Neural cell (in vitro differentiated cells): Measurements from ENCODE around the gene PIK3IP1. TPM values are rescaled to one million over a fixed set of nuclear protein-coding genes. Genes with fewer than 3 reads are reported as not detected.

Source experiments
- H2AFZ ChIP-seq: fragments of 200-600, 300-800 bp; sonication (generic), shearing (Covaris generic); 2 replicates; pipeline ENCODE4 v1.6.0; 2014; ENCODE audit warnings: low read depth, mild to moderate bottlenecking, antibody characterized with exemption, low read length, moderate library complexity
- H3F3A ChIP-seq: fragments of 200-600 bp; shearing (Covaris generic); 2 replicates; pipeline ENCODE4 v1.6.1; 2016; ENCODE audit warnings: mild to moderate bottlenecking, moderate library complexity, mixed read lengths, antibody characterized with exemption, low read length; ENCODE audit not compliant: insufficient read depth, poor library complexity, severe bottlenecking
- H3K27ac ChIP-seq: fragments of 200-600, 300-800 bp; sonication (generic), shearing (Covaris generic); 2 replicates; pipeline ENCODE4 v1.5.1; 2014; ENCODE audit warnings: mild to moderate bottlenecking, low read length, moderate library complexity
- H3K27me3 ChIP-seq: fragments of 300-800, 200-600 bp; sonication (generic), shearing (Covaris generic); 2 replicates; pipeline ENCODE4 v1.6.0; 2014; ENCODE audit warnings: mild to moderate bottlenecking, low read depth, low read length, moderate library complexity; ENCODE audit not compliant: insufficient read depth
- H3K36me3 ChIP-seq: fragments of 300-800, 200-600 bp; sonication (generic), shearing (Covaris generic); 2 replicates; pipeline ENCODE4 v1.5.1; 2014; ENCODE audit warnings: mild to moderate bottlenecking, antibody characterized with exemption, low read length, moderate library complexity; ENCODE audit not compliant: insufficient read depth
- H3K4me2 ChIP-seq: fragments of 300-800, 200-600 bp; sonication (generic), shearing (Covaris generic); 2 replicates; pipeline ENCODE4 v1.6.0; 2014; ENCODE audit warnings: mild to moderate bottlenecking, low read length
- H3K4me3 ChIP-seq: fragments of 300-800, 200-600 bp; sonication (generic), shearing (Covaris generic); 2 replicates; pipeline ENCODE4 v1.5.1; 2014; ENCODE audit warnings: mild to moderate bottlenecking, low read length, moderate library complexity
- H3K79me2 ChIP-seq: fragments of 200-600 bp; shearing (Covaris generic); replicated peaks from 2 replicates; pipeline ENCODE4 v1.6.0; 2014; ENCODE audit warnings: mild to moderate bottlenecking, low read length, moderate library complexity; ENCODE audit not compliant: insufficient read depth
- H3K9ac ChIP-seq: fragments of 300-800, 200-600 bp; sonication (generic), shearing (Covaris generic); 2 replicates; pipeline ENCODE4 v1.6.1; 2016; ENCODE audit warnings: mild to moderate bottlenecking, low read length, mixed read lengths
- H3K9me2 ChIP-seq: fragments of 200-600 bp; shearing (Covaris generic); 2 replicates; pipeline ENCODE4 v1.6.1; 2016; ENCODE audit warnings: mild to moderate bottlenecking, low read length, mixed read lengths; ENCODE audit not compliant: insufficient read depth
- H3K9me3 ChIP-seq: fragments of 200-600, 300-800 bp; sonication (generic), shearing (Covaris generic); 2 replicates; pipeline ENCODE4 v1.6.1; 2016; ENCODE audit warnings: mild to moderate bottlenecking, mixed run types, low read length, moderate library complexity, mixed read lengths
- H4K20me1 ChIP-seq: fragments of 200-600 bp; shearing (Covaris generic); 2 replicates; pipeline ENCODE4 v1.6.1; 2016; ENCODE audit warnings: mild to moderate bottlenecking, mixed run types; ENCODE audit not compliant: insufficient read depth
- EP300 ChIP-seq: fragments of 450-650 bp; conservative IDR thresholded peaks from 2 replicates; pipeline ENCODE4 v1.6.1; 2014; ENCODE audit warnings: antibody characterized with exemption, mild to moderate bottlenecking, moderate library complexity; ENCODE audit not compliant: poor library complexity, severe bottlenecking
- EZH2 ChIP-seq: fragments of 200-600, 300-800 bp; shearing (Covaris generic), sonication (generic); IDR thresholded peaks from 2 replicates; pipeline ENCODE4 v1.6.1; 2014; ENCODE audit warnings: antibody characterized with exemption, low read length, borderline replicate concordance, mild to moderate bottlenecking; ENCODE audit not compliant: insufficient read depth, poor library complexity, severe bottlenecking
- MXI1 ChIP-seq: fragments of 450-650 bp; conservative IDR thresholded peaks from 2 replicates; pipeline ENCODE4 v1.6.1; 2014; ENCODE audit warnings: antibody characterized with exemption, mild to moderate bottlenecking; ENCODE audit not compliant: poor library complexity, severe bottlenecking
- POLR2AphosphoS5 ChIP-seq: IDR thresholded peaks from 2 replicates; pipeline ENCODE4 v1.6.1; 2012
- RAD21 ChIP-seq: fragments of 450-650 bp; conservative IDR thresholded peaks from 2 replicates; pipeline ENCODE4 v1.6.1; 2014; ENCODE audit warnings: antibody characterized with exemption, mild to moderate bottlenecking, moderate library complexity
- SMC3 ChIP-seq: fragments of 450-650 bp; conservative IDR thresholded peaks from 2 replicates; pipeline ENCODE4 v1.6.1; 2014; ENCODE audit warnings: antibody characterized with exemption, mild to moderate bottlenecking, moderate library complexity; ENCODE audit not compliant: poor library complexity
- TAF1 ChIP-seq: IDR thresholded peaks from 2 replicates; pipeline ENCODE4 v1.6.1; 2012; ENCODE audit warnings: low read depth
- polyA plus RNA-seq: library from polyadenylated mRNA; depleted of rRNA; stranded (reverse); fragments of >200 nt; gene quantifications from 2 replicates; pipeline ENCODE4 v1.2.3, GENCODE V29; 2014
- TF ChIP-seq, protein P1 (sequence below): IDR thresholded peaks from 2 replicates; pipeline ENCODE4 v1.6.1; 2012; ENCODE audit warnings: borderline replicate concordance
- TF ChIP-seq, protein P2 (sequence below): fragments of 450-650 bp; IDR thresholded peaks from 2 replicates; pipeline ENCODE4 v1.5.1; 2014; ENCODE audit warnings: antibody characterized with exemption, mild to moderate bottlenecking, moderate library complexity; ENCODE audit not compliant: poor library complexity, severe bottlenecking

Gene PIK3IP1
- polyA plus RNA-seq, 1 donor from 2014 or later: 32.0 TPM

DNA sequence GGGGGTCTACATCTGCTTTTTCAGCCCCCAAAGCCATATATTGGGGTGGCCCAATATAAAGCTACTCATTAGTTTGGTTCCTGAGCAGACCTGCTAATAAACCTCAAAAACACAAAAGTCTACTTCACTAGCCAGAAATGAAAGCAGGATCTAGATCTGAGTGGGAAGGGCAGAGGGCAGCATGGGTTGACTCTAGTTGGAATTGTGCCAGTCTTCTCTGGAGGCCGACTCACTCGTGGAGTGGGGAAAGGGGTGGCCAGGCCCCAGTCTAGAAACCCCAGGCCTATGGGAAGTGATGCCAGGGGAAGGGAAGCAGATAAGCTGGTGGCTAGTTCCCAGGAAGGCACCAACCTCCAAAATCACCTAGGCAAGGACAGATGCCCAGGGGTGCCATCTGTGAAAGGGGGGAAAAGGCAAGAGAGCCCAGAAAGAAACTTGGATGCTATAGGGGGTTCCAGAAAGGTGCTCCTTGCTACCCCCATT, 48.5 kb upstream of the PIK3IP1 start:
- H4K20me1 ChIP-seq: no peaks in the 10 kb centered on the region
- H3K9ac ChIP-seq: no peak overlapping the region
- TF ChIP-seq, protein P1, sequence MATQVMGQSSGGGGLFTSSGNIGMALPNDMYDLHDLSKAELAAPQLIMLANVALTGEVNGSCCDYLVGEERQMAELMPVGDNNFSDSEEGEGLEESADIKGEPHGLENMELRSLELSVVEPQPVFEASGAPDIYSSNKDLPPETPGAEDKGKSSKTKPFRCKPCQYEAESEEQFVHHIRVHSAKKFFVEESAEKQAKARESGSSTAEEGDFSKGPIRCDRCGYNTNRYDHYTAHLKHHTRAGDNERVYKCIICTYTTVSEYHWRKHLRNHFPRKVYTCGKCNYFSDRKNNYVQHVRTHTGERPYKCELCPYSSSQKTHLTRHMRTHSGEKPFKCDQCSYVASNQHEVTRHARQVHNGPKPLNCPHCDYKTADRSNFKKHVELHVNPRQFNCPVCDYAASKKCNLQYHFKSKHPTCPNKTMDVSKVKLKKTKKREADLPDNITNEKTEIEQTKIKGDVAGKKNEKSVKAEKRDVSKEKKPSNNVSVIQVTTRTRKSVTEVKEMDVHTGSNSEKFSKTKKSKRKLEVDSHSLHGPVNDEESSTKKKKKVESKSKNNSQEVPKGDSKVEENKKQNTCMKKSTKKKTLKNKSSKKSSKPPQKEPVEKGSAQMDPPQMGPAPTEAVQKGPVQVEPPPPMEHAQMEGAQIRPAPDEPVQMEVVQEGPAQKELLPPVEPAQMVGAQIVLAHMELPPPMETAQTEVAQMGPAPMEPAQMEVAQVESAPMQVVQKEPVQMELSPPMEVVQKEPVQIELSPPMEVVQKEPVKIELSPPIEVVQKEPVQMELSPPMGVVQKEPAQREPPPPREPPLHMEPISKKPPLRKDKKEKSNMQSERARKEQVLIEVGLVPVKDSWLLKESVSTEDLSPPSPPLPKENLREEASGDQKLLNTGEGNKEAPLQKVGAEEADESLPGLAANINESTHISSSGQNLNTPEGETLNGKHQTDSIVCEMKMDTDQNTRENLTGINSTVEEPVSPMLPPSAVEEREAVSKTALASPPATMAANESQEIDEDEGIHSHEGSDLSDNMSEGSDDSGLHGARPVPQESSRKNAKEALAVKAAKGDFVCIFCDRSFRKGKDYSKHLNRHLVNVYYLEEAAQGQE: no peak
- TF ChIP-seq POLR2AphosphoS5: no peak
- TF ChIP-seq EP300: no peak
- TF ChIP-seq, protein P2, sequence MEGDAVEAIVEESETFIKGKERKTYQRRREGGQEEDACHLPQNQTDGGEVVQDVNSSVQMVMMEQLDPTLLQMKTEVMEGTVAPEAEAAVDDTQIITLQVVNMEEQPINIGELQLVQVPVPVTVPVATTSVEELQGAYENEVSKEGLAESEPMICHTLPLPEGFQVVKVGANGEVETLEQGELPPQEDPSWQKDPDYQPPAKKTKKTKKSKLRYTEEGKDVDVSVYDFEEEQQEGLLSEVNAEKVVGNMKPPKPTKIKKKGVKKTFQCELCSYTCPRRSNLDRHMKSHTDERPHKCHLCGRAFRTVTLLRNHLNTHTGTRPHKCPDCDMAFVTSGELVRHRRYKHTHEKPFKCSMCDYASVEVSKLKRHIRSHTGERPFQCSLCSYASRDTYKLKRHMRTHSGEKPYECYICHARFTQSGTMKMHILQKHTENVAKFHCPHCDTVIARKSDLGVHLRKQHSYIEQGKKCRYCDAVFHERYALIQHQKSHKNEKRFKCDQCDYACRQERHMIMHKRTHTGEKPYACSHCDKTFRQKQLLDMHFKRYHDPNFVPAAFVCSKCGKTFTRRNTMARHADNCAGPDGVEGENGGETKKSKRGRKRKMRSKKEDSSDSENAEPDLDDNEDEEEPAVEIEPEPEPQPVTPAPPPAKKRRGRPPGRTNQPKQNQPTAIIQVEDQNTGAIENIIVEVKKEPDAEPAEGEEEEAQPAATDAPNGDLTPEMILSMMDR: no peak
- TF ChIP-seq TAF1: no peak
- no peak for TF ChIP-seq SMC3
- no peak for TF ChIP-seq RAD21
- no peak for TF ChIP-seq EZH2
- no peak for TF ChIP-seq MXI1
- no peaks in the 10 kb centered on the region for H3K36me3 ChIP-seq
- no peak overlapping the region for H2AFZ ChIP-seq
- no peak overlapping the region for H3K4me2 ChIP-seq
- H3K79me2 ChIP-seq: peaks cover 56% of the 10 kb centered on the region
- no peaks in the 10 kb centered on the region for H3K9me3 ChIP-seq
- no peaks in the 10 kb centered on the region for H3K27me3 ChIP-seq
- H3K27ac ChIP-seq: no peak overlapping the region
- H3F3A ChIP-seq: no peaks in the 10 kb centered on the region
- H3K4me3 ChIP-seq: peak overlapping the region; percentile 91
- H3K9me2 ChIP-seq: no peaks in the 10 kb centered on the region

DNA sequence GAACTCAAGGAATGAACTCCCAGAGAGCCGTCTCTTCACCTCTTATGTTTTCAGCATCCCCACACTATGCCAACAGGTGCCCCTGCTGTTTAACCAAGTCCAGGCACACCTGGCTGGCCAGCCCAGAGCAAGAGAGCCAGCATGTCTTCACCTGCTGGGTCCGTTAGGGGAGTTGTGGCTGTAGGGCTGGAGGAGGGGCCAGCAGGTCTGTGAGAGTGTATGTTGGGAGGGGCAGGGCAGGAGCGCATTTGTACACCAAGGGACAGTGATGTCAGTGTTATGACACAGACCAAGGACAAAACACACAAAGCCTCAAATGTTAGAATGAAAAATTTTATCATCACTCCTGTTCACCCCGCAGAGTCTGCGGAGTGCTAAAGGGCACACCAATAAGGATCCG, 48.1 kb upstream of the PIK3IP1 start:
- Histone ChIP-seq H3K27me3 (no peaks in the 10 kb centered on the region), H4K20me1 (no peaks in the 10 kb centered on the region), H3K27ac (no peak overlapping the region), H3K9me2 (no peaks in the 10 kb centered on the region), H3F3A (no peaks in the 10 kb centered on the region), H2AFZ (no peak overlapping the region), H3K9ac (no peak overlapping the region), H3K4me3 (peak overlapping the region; percentile 91), H3K79me2 (peaks cover 56% of the 10 kb centered on the region), H3K4me2 (no peak overlapping the region), H3K36me3 (no peaks in the 10 kb centered on the region), H3K9me3 (no peaks in the 10 kb centered on the region)
- TF ChIP-seq MXI1 (no peak), SMC3 (no peak), RAD21 (no peak), TAF1 (no peak), EZH2 (no peak), EP300 (no peak), POLR2AphosphoS5 (no peak)
- TF ChIP-seq, protein P2: no peak
- TF ChIP-seq, protein P1: no peak
